Natural killer cell (primary cell): ENCODE data around the gene INPP5D. TPM values are rescaled to one million over a fixed set of nuclear protein-coding genes. Genes with fewer than 3 reads are reported as not detected.

ENCODE experiments used
- ATAC-seq, 3 donors: fragments of 150-1000 bp in 2 of 3; fragments of 200-7000 bp in 1 of 3; cut with Tn5 transposase; 1 replicate in 1 of 3; 2 replicates in 2 of 3; pipeline ENCODE4 v1.10.0; 2021; ENCODE audit warnings: mild to moderate bottlenecking in 2 of 3, moderate library complexity in 2 of 3
- DNase-seq, 2 donors: peaks; one replicate each; pipeline versions ENCODE4 v3.0.0 to v3.0.0-alpha.2; 2013 to 2021; ENCODE audit warnings: mixed read lengths in 1 of 2
- H3K27ac ChIP-seq: one replicate; pipeline ENCODE4 v1.5.1; 2013; ENCODE audit warnings: mild to moderate bottlenecking, low read length
- H3K27me3 ChIP-seq: one replicate; pipeline ENCODE4 v1.6.1; 2013; ENCODE audit warnings: low read length; ENCODE audit not compliant: control insufficient read depth, insufficient read depth
- H3K36me3 ChIP-seq: one replicate; pipeline ENCODE4 v1.6.1; 2013; ENCODE audit warnings: low read length; ENCODE audit not compliant: control insufficient read depth, insufficient read depth
- H3K4me1 ChIP-seq: one replicate; pipeline ENCODE4 v1.6.1; 2013; ENCODE audit warnings: low read length; ENCODE audit not compliant: control insufficient read depth, insufficient read depth
- H3K4me3 ChIP-seq: one replicate; pipeline ENCODE4 v1.5.1; 2013; ENCODE audit warnings: low read length
- H3K9me3 ChIP-seq: one replicate; pipeline ENCODE4 v1.6.1; 2013; ENCODE audit warnings: low read length; ENCODE audit not compliant: control insufficient read depth, insufficient read depth
- H3K27ac Mint-ChIP-seq, 2 donors: one replicate each; pipeline ENCODE4 v1.8.0; 2022; ENCODE audit warnings: mild to moderate bottlenecking in 2 of 2, mixed read lengths in 2 of 2, moderate library complexity in 1 of 2
- H3K27me3 Mint-ChIP-seq, 2 donors: one replicate each; pipeline ENCODE4 v1.8.0; 2022; ENCODE audit warnings: low read depth in 2 of 2, mixed read lengths in 2 of 2
- H3K36me3 Mint-ChIP-seq: one replicate; pipeline ENCODE4 v1.8.0; 2022; ENCODE audit warnings: mixed read lengths
- H3K4me1 Mint-ChIP-seq, 2 donors: one replicate each; pipeline ENCODE4 v1.8.0; 2022; ENCODE audit warnings: mixed read lengths in 2 of 2
- H3K4me3 Mint-ChIP-seq: one replicate; pipeline ENCODE4 v1.8.0; 2022; ENCODE audit warnings: mild to moderate bottlenecking, moderate library complexity, mixed read lengths
- H3K9me3 Mint-ChIP-seq, 2 donors: one replicate each; pipeline ENCODE4 v1.8.0; 2022; ENCODE audit warnings: mixed read lengths in 2 of 2
- CTCF ChIP-seq: fragments of 200-600 bp; IDR thresholded peaks from one replicate; pipeline ENCODE4 v1.8.0; 2022; ENCODE audit warnings: antibody characterized with exemption
- WGBS: methylation state at CpG from one replicate; pipeline ENCODE4 v1.1.7; 2013; ENCODE audit warnings: missing lambda C conversion rate; ENCODE audit not compliant: insufficient coverage; 5-methylcytosine and 5-hydroxymethylcytosine counted together
- intact Hi-C: fragments of 100-400 bp; cut with micrococcal nuclease; formaldehyde crosslinking; loops from one replicate; pipeline ENCODE4 v1.14.2; 2022
- total RNA-seq, 4 donors: library from RNA; stranded (reverse); fragments of 120-200 nt in 1 of 4; gene quantifications; one replicate each; pipeline versions ENCODE4 v1.2.3 to v1.2.4, GENCODE V29; 2013 to 2022

INPP5D gene
- total RNA-seq, 3 donors from 2014 or later (not counting 1 experiment from before 2014, with no cell fraction given) = 385 to 498 (median 497) TPM

- H3K9me3 Mint-ChIP-seq = peaks cover 0 to under 1% of the 10 kb centered on the region in 2 donors
- H3K36me3 Mint-ChIP-seq = no peaks in the 10 kb centered on the region
- Histone ChIP-seq H3K4me3 (no peak overlapping the region), H3K27me3 (no peaks in the 10 kb centered on the region), H3K36me3 (no peaks in the 10 kb centered on the region), H3K9me3 (no peaks in the 10 kb centered on the region), H3K4me1 (no peaks in the 10 kb centered on the region), H3K27ac (no peak overlapping the region)
- no peak overlapping the region for H3K27ac Mint-ChIP-seq
- intact Hi-C loops = loop anchor here (10.0 kb wide), 1 partner anchor 416 kb away; no protein-coding TSS in a partner anchor
- TF ChIP-seq CTCF = no peak
- no peak for ATAC-seq
- no peaks in the 10 kb centered on the region for H3K4me1 Mint-ChIP-seq
- H3K27me3 Mint-ChIP-seq = no peaks in the 10 kb centered on the region
- 88% methylated on average over 2 of the region's 2 CpGs for WGBS
- no peak for DNase-seq
- no peak overlapping the region for H3K4me3 Mint-ChIP-seq
Measured at GRCh38 chr2:233020454-233020853, 39.7 kb upstream of the INPP5D start.

- H3K4me3 Mint-ChIP-seq = no peak overlapping the region
- no peaks in the 10 kb centered on the region for H3K27me3 ChIP-seq
- intact Hi-C loops = loop anchor here (10.0 kb wide), 1 partner anchor 417 kb away; no protein-coding TSS in a partner anchor
- no peaks in the 10 kb centered on the region for H3K27me3 Mint-ChIP-seq
- H3K27ac Mint-ChIP-seq = no peak overlapping the region
- no peak overlapping the region for H3K4me3 ChIP-seq
- H3K9me3 ChIP-seq = no peaks in the 10 kb centered on the region
- H3K9me3 Mint-ChIP-seq = no peaks in the 10 kb centered on the region
- no peak overlapping the region for H3K27ac ChIP-seq
- DNase-seq (no peak), ATAC-seq (no peak)
- no peaks in the 10 kb centered on the region for H3K4me1 ChIP-seq
- TF ChIP-seq CTCF = no peak
- H3K36me3 ChIP-seq = no peaks in the 10 kb centered on the region
- no peaks in the 10 kb centered on the region for H3K4me1 Mint-ChIP-seq
- H3K36me3 Mint-ChIP-seq = no peaks in the 10 kb centered on the region
- WGBS = 87% methylated on average over 8 of the region's 8 CpGs
Measured at GRCh38 chr2:233021771-233022170, 38.4 kb upstream of the INPP5D start.

GRCh38 chr2:233022561-233022960, 37.6 kb upstream of the INPP5D start:
- H3K27ac Mint-ChIP-seq = no peak overlapping the region
- Histone ChIP-seq H3K27me3 (no peaks in the 10 kb centered on the region), H3K9me3 (no peaks in the 10 kb centered on the region), H3K27ac (no peak overlapping the region), H3K36me3 (no peaks in the 10 kb centered on the region), H3K4me3 (no peak overlapping the region), H3K4me1 (no peaks in the 10 kb centered on the region)
- H3K27me3 Mint-ChIP-seq = no peaks in the 10 kb centered on the region
- intact Hi-C loops = loop anchor here (10.0 kb wide), 1 partner anchor 418 kb away; no protein-coding TSS in a partner anchor
- DNase-seq = no peak
- no peaks in the 10 kb centered on the region for H3K9me3 Mint-ChIP-seq
- H3K4me1 Mint-ChIP-seq = no peaks in the 10 kb centered on the region
- TF ChIP-seq CTCF = no peak
- no peak overlapping the region for H3K4me3 Mint-ChIP-seq
- 91% methylated on average over 8 of the region's 8 CpGs for WGBS
- ATAC-seq = no peak
- H3K36me3 Mint-ChIP-seq = no peaks in the 10 kb centered on the region
